HUES48 (cell line): Measurements from ENCODE around the gene AMOTL2.

ENCODE experiments used
- H3K27ac ChIP-seq: one replicate; pipeline ENCODE4 v1.7.0; 2013; ENCODE audit warnings: low read depth, low read length, inconsistent platforms
- H3K27me3 ChIP-seq: 2 replicates; pipeline ENCODE4 v1.6.1; 2013; ENCODE audit warnings: mild to moderate bottlenecking, low read length; ENCODE audit not compliant: control insufficient read depth, insufficient read depth
- H3K36me3 ChIP-seq: 2 replicates; pipeline ENCODE4 v1.6.1; 2013; ENCODE audit warnings: low read length; ENCODE audit not compliant: control insufficient read depth, insufficient read depth
- H3K4me1 ChIP-seq: 2 replicates; pipeline ENCODE4 v1.6.1; 2013; ENCODE audit warnings: mild to moderate bottlenecking, low read length; ENCODE audit not compliant: control insufficient read depth, insufficient read depth
- H3K4me3 ChIP-seq: 2 replicates; pipeline ENCODE4 v1.5.1; 2013; ENCODE audit warnings: mild to moderate bottlenecking, low read depth, low read length
- H3K9ac ChIP-seq: 2 replicates; pipeline ENCODE4 v1.6.1; 2013; ENCODE audit warnings: mild to moderate bottlenecking, low read depth, low read length, moderate library complexity
- H3K9me3 ChIP-seq: 2 replicates; pipeline ENCODE4 v1.6.1; 2013; ENCODE audit warnings: low read length; ENCODE audit not compliant: control insufficient read depth, insufficient read depth

Gene AMOTL2

DNA sequence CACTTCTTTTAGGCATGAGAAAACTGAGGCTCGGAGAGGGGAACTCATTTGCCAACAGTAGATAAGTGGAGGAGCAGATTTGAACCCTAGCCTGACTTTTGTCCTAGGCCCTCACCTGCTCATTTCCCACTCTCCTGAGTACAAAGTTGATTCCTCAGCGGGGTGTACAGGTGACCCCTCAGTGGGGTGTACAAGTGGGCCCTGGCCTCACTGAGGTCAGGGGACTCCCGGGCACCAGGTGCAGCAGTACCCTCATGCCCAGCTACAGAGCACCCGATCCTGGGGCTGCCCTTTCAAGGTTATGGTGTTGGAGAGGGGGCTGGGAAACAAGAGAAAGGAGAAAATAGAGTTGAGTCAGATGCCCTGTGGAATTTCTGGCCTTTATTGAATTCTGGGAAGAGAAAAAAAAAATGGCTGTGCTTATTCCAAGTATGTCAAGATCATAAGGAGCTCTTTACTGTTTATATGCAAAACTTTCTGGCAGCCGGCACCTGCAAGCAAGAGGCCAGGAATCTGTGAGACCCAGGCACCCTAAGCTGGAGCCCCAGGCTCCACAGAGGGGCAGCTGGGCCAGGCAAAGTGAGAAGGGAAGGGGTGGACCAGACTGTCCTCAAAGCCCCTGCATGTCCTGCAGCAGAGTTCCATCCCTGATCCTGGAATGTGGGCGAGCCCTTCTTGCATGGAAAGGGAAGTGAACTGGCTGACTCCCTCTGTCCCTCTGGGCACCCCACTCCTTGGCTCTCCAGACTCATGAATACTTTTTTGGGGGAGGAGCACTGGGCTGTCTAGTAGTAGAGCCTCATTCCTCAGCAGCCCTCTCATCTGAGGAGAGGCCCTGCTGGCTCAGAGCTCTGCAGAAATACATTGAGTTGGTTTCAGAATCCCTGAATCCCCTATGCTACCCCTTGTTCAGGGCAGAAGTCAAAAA, 43.1 kb downstream of the AMOTL2 start:
- H3K4me1 ChIP-seq = peaks cover 71% of the 10 kb centered on the region
- no peak overlapping the region for H3K4me3 ChIP-seq
- no peaks in the 10 kb centered on the region for H3K36me3 ChIP-seq
- no peaks in the 10 kb centered on the region for H3K9me3 ChIP-seq
- no peaks in the 10 kb centered on the region for H3K27me3 ChIP-seq
- H3K9ac ChIP-seq = no peak overlapping the region
- peak overlapping the region; percentile 58 for H3K27ac ChIP-seq

DNA sequence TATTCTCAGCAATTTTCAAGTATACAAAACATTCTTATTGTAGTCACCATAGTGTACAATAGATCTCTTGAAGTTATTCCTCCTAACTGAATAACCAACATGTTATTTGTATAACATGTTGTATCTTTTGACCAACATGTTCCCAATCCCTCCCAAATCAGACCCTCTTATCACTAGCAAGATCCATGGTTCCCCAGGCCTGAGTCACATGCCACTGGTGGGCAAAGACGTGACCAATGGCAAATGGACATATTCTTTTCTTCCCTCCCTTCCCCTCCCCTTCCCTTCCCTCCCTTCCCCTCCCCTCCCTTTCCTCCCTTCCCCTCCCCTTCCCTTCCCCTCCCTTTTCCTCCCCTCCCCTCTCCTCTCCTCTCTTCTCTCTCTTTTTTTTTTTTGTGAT, 45.4 kb downstream of the AMOTL2 start:
- no peaks in the 10 kb centered on the region for H3K36me3 ChIP-seq
- H3K4me1 ChIP-seq = peaks cover 61% of the 10 kb centered on the region
- H3K27me3 ChIP-seq = no peaks in the 10 kb centered on the region
- no peak overlapping the region for H3K4me3 ChIP-seq
- no peak overlapping the region for H3K9ac ChIP-seq
- H3K27ac ChIP-seq = no peak overlapping the region
- no peaks in the 10 kb centered on the region for H3K9me3 ChIP-seq

DNA sequence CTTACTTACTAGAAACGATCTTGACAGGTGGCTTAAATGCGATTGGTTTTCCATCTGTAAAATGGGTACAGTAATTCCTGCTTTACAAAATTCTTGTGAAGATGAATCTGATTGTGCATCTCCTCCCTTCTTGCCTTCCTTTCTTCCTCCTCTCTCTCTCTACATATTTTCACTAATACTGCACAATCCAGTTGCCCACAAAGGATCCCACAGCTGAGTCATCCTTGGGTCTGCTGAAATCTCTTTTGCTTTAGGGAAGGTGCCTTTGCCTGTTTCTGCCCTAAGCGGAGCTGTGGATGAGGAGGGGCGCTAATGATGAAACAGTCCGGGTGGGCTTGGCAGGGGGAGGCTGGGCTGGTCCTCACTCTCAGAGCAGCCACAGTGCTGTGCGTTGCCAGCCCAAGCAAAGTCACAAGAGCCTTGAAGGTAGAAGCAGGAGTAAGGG, 46.1 kb downstream of the AMOTL2 start:
- H3K4me1 ChIP-seq = peaks cover 54% of the 10 kb centered on the region
- no peaks in the 10 kb centered on the region for H3K36me3 ChIP-seq
- H3K9me3 ChIP-seq = no peaks in the 10 kb centered on the region
- peak overlapping the region; percentile 8 for H3K27ac ChIP-seq
- H3K9ac ChIP-seq = no peak overlapping the region
- no peaks in the 10 kb centered on the region for H3K27me3 ChIP-seq
- H3K4me3 ChIP-seq = no peak overlapping the region

DNA sequence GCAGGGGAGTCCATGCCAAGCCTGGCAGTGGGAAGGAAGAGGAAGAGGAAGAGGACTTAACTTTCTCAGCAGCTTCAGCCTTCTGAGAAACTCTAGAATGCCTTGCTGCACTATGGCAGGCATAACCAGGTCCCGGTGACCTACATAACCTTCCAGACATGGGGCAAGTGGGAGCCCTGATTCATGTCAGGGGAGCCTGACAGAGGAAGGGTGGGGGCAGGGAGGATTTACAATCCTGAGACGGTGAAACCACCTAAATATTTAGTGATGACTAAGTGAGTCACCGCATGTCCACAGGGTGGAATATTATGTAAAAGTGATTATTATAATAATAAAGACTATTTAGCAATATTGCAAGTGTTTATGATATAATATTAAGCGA, 46.7 kb downstream of the AMOTL2 start:
- Histone ChIP-seq H3K27me3 (no peaks in the 10 kb centered on the region), H3K9me3 (no peaks in the 10 kb centered on the region), H3K27ac (peak overlapping the region; percentile 83), H3K9ac (peak overlapping the region; percentile 38), H3K4me1 (peaks cover 50% of the 10 kb centered on the region), H3K4me3 (no peak overlapping the region), H3K36me3 (no peaks in the 10 kb centered on the region)

DNA sequence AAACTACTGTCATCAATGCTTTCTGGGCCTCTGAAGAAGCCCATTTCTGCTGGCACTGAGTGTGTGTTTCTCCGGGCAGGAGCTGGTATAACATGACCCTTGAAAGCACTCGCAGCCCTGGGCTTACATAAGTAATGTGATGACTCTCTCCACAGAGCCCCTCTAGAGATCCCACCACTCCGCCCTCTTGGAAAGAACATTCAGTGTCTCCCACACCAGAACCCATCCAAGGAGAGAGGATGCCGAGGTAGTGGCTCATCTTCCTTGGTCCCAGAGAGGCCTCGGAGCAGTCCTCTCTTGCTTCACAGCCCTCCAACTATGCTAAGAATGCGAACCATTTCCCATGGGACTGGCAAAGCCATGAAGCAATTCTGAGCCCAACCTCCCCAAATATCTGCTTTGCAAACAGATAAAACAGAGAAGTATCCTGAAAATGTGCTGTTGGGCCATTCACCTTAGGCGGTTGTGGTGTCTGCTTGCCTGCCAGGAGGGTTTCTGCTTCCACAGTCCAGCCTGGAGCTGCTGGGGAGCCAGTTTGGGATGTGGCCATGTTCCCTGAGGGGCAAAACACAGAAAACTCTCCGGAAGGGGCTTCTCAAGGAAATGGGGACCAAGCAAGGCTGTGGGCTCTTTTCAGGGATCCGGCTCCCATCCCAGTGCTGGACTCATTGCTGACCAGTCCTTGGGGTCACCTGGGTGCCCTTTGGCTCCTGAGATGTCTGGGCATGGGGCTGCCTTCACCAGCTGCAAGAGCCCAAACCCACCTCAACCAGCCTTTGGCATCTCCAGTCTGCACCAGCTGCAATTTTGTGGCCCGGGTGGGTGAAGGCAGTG, 47.3 kb downstream of the AMOTL2 start:
- Histone ChIP-seq H3K4me1 (peaks cover 46% of the 10 kb centered on the region), H3K36me3 (no peaks in the 10 kb centered on the region), H3K4me3 (no peak overlapping the region), H3K9ac (peak overlapping the region; percentile 38), H3K27me3 (no peaks in the 10 kb centered on the region), H3K27ac (peak overlapping the region; percentile 83), H3K9me3 (no peaks in the 10 kb centered on the region)

DNA sequence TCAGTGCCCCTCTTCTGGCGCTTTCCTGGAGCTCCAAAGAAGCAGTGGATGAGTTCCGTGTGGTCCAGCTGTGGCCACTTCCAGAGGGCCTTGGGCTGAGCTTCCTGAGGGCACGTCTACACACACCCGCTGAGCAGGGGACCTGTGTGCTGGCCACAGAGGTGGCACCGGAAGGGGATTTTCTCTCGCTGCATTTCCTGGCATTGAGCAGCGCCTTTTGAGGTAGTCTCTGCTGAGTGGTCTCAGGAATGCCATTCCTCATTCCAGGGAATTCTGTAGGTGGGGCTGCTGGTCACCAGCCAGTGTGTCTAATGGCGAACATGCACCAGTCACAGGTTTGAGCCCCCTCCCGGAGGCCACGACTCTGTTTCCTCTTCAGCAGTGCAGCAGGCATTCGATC, 48.1 kb downstream of the AMOTL2 start:
- H3K27ac ChIP-seq = peak overlapping the region; percentile 83
- no peaks in the 10 kb centered on the region for H3K9me3 ChIP-seq
- no peaks in the 10 kb centered on the region for H3K36me3 ChIP-seq
- no peak overlapping the region for H3K4me3 ChIP-seq
- H3K4me1 ChIP-seq = peaks cover 38% of the 10 kb centered on the region
- no peak overlapping the region for H3K9ac ChIP-seq
- no peaks in the 10 kb centered on the region for H3K27me3 ChIP-seq

DNA sequence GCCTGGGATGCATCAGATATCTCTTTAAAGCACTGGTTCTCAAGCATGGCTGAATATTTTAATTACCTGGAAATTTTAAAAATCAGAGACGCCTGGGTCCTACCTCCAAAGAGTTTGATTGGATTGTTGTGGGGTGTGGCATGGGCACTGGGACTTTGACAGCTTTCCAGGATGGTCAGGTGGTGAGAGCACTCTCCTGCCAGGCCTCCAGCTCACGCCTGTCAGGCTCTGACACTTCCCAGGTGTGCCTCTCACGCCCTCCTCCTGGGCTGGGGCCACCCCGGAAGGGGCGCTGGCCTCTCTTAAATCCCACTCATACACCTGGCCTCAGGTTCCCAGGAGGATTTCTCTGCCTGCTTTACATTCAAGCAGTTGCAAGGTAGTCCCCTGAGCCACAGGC, 48.5 kb downstream of the AMOTL2 start:
- Histone ChIP-seq H3K4me1 (peaks cover 34% of the 10 kb centered on the region), H3K27ac (no peak overlapping the region), H3K27me3 (no peaks in the 10 kb centered on the region), H3K4me3 (no peak overlapping the region), H3K36me3 (no peaks in the 10 kb centered on the region), H3K9me3 (no peaks in the 10 kb centered on the region), H3K9ac (no peak overlapping the region)

DNA sequence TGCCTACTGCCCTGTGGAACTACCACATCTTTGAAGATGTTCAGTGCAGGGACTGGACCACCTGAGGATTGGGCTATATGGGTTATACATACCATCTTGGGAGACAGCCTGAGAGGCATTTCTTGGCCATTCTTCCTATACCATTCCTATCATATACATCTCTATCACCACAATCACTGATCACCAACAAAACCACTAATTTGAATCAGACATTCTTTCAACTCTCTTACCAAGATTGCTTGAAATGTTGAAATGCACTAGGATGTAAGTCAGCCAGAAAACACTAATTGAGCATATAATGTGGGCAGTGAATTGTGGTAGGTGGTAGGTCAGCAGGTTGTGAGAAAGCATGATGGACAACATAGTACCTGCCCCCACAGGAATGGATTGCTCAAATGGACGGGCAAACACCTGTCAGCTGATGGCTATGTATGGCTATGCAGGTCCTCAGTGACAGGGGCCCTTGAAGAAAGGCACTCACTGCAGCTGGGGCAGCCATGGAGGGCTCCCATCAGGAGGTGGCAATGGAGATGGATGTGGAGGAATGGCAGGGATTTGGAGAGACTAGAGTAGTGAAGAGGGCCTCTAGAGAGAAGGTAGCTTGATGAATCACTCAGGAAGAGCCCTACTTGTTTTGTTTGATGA, 49.1 kb downstream of the AMOTL2 start:
- no peak overlapping the region for H3K27ac ChIP-seq
- H3K4me3 ChIP-seq = no peak overlapping the region
- no peaks in the 10 kb centered on the region for H3K36me3 ChIP-seq
- H3K9me3 ChIP-seq = no peaks in the 10 kb centered on the region
- H3K27me3 ChIP-seq = no peaks in the 10 kb centered on the region
- peaks cover 30% of the 10 kb centered on the region for H3K4me1 ChIP-seq
- no peak overlapping the region for H3K9ac ChIP-seq

DNA sequence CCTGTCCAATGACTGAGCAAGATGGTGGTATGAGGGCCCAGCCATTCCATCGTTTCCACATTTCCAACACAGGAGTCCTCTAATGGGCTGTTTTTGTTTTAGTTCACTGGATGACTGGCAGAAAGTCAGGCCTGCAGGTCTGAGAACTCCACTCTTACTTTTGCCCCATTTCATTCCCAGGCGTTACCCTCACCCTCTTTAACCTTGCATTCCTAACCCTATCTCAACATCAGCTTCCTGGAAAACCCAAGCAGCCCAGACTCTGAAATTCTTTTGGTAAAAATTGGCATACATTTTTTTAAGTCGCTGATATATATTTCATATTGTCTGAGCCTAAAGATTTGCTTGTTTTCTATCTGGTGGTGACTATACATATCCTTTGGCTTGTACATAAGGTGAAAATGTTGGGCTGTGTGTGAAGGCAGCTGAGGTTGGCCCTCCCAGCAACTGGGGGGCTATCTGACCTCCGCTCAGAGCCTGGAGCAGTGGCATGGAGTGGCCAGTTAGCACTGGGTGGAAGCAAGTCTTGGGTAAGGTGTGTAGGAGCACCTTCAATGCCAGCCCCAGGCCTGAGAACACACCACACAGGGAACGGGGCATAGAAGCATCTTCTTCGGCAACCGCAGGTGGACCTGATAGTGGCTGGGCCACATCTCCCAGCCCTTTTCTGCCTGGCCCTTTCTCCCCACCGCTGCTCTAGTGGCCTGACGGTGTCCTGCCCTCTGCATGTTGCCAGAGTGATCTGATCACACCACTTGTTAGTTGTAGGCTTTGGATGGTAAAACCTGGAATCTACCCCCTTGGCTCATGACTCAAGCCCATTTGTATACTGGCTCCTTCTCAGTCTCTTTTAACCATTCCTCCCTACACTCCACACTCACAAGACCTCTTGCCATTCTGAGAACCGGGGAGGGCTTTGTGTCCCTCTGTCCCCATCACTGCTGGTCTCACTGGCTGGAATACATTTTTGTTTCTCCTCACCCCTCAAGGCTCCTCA, 50.0 kb downstream of the AMOTL2 start:
- Histone ChIP-seq H3K27ac (no peak overlapping the region), H3K9me3 (no peaks in the 10 kb centered on the region), H3K27me3 (no peaks in the 10 kb centered on the region), H3K9ac (no peak overlapping the region), H3K36me3 (no peaks in the 10 kb centered on the region), H3K4me1 (peaks cover 30% of the 10 kb centered on the region), H3K4me3 (no peak overlapping the region)

DNA sequence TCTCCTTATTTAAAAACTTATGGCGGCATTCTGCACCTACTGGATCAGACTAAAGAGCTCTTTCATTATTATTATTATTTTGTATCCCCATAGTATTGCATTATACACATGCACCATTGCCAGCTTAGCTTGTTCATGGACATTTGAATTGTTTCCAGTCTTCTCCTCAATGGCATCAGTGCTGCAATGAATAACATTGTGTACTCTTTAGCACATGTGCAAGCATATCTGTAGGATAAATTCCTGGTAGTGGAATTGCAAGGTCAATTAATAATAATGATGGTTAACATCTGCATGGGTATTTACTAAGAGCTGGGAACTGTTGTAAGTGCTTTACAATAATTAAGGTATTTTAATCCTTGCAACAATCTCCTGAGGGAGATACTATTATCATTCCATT, 52.0 kb downstream of the AMOTL2 start:
- Histone ChIP-seq H3K4me3 (no peak overlapping the region), H3K36me3 (no peaks in the 10 kb centered on the region), H3K9me3 (no peaks in the 10 kb centered on the region), H3K27ac (no peak overlapping the region), H3K27me3 (no peaks in the 10 kb centered on the region), H3K9ac (no peak overlapping the region), H3K4me1 (peaks cover 17% of the 10 kb centered on the region)
